ENCODE results near the gene GCFC2. TPM values are rescaled to one million over a fixed set of nuclear protein-coding genes. Genes with fewer than 3 reads are reported as not detected.
A peak's percentile ranks its signal among the peaks of the same experiment; 100 is the strongest.
"Not testable (repeated sequence)": the region's sequence is repeated elsewhere in the genome, so short reads cannot be mapped to it uniquely, and the experiment has no call there.

GCFC2 gene
- 19.8 and 25.0 TPM in 2 replicates for total RNA-seq (2014; rRNA removed; shearing (Covaris generic))
- 16.5 and 19.6 TPM in 2 replicates for polyA plus RNA-seq (2015; cell fraction: cytosol; rRNA removed)
- polyA plus RNA-seq (2015; cell fraction: nucleus; rRNA removed): 23.2 and 28.3 TPM in 2 replicates

DNA sequence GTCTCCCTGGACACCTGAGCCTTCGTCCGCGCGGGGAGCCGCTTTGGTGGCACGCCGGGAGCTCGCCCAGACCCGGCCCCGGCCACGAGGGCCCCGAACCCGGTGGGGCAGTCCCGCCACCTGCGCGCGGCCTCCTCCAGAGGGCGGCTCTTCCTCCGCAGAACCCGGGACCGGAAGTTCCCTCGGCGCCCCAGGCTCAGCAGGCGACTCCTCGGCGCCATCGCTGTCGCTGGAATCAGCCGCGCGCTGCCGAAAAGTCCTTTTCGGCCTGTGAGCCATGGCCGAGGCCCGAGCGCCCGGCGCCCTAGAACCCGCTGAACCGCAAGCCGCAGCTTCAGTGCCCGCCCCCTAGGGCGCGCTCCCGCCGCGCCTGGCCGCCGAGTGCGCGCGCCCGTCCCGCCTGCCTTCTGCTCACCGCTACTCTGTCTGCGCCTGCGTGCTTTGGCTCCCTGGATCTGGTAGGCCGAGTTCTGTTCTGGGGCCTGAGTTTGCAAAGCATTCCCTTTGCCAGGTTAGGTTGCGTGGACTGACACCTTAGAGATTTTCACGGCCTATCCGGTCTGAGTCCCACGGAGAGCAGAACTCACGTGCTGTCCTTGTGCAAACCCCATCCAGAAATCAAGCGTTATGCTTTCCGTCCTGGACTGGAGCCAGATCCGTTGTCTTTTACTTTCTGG is at the start of gene GCFC2:
Gene GCFC2, minus strand, starts transcription at position 339 of the 677 bp plus-strand sequence. Its CDS starts 60 bp downstream, at position 279.
- peak; percentile 92 for DNase-seq (ENCODE audit: low read depth)

DNA sequence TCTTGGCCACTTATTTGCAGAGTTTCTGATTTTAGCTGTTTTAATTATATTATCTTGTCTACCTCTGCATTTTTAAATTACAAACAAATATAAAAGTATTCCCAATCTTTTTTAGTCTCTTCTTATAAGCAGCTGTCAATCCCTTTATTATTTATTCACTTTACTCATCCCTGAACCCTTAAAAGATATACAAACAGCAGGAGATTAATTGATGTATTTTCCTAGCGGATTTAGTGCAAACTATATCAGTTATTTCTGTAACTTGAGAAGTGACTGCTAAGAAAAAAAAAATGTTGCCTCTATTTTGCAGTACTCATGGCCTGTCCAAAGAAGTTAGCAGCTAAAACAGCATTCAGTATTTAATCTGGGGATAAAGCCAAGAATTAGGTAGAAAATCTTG is 42.1 kb upstream of the GCFC2 start:
- no peak for DNase-seq (ENCODE audit: low read depth)

GRCh38 chr2:75751824-75752468 is 41.2 kb upstream of the GCFC2 start:
- DNase-seq (ENCODE audit: low read depth): no peak

- DNase-seq (ENCODE audit: low read depth): no peak
Measured at GRCh38 chr2:75751360-75751759, 40.6 kb upstream of the GCFC2 start.

DNA sequence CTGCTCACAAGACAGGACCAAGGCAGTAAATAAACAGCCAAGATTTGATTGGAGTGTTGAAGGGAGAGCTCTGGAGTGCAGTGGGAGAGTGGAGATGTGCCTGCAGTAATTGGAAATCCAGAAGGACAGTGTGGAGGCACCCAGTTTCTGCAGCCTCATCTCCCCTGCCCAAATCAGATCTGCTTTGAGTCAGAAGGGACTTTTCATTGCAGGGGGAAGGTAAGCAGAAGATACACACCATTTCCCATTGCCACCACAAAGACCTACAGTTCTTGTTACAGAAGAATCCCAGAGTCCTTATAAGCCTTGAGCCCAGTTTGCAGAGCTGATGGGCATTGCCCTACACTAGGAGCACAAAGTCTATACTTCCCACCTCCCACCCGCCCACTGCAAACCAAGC is 27.2 kb upstream of the GCFC2 start:
- DNase-seq (ENCODE audit: low read depth): no peak

DNA sequence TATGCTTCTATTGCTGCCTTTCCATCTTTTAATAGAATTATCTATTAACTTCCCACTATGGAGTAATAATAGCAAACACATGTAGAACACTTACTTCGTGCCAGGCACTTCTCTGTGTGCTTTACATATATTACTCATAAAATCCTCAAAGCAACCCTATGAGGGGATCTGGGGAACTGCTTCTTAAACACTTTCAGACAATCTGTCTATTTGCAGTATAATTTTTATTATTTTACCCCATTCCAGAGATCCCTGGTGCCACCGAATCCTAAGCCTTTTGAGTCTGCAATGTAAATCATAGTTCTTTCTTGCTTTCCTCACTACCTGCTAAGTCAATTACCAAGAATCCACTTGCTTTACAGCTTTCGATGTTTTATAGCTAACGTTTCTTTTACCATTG is 25.6 kb upstream of the GCFC2 start:
- no peak for DNase-seq (ENCODE audit: low read depth)

DNA sequence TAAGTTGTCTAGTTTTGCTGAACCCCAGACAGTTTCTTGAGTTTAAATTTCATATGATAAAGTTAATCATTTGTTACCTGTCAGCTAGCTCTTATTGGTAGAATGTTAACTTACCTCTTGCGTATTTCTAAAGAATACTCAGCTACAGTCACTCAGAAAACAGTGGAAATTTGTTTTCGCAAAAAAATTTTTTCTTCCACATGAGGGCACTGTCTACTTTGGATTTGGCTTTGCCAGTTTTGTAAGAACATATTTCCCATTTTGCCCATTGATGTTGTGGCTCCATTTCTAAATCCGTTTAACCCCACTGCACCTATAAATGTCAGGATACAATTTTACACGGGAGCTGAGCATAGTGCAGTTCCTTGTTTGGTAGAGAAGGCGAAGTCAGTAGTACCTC is 19.1 kb upstream of the GCFC2 start:
- DNase-seq (ENCODE audit: low read depth): no peak

- DNase-seq (ENCODE audit: low read depth): no peak
Measured at GRCh38 chr2:75728614-75729419, 18.1 kb upstream of the GCFC2 start.

DNA sequence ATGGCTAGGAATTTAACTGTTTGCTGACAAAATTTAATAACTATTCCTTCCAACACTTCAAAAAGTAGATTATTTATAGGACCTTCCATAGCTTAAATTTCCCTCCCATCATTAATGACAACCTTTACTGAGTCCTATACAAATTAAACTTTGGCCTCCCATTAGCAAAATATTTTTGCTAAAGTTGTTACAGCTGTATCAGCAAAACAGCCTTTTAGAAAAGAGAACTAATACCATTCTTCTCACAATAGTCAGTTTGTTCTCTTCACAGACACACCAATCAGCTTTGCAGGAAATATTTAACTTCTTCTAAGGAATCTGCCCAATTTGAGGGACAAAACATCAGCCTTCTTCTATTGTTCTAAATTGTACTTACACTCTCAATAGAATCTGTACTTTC is 12.0 kb upstream of the GCFC2 start:
- no peak for DNase-seq (ENCODE audit: low read depth)

DNA sequence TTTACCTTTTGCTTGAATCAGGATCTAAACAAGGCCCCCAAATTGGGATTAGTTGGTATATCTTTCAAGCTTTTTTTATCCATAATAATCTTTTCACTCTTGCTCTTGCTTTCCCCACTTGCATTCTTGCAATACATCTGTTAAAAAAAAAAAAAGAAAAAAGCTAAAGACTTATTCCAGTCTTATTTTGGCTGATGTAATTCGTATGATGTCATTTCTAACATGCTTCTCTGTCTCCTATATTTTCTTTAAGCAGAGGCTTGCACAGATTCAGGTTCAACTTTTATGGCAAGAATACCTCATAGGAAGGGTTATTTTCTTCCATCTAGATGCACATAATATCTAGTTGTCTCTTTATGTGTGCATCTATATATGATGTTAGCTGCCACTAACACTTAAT is 9.8 kb upstream of the GCFC2 start:
- no peak for DNase-seq (ENCODE audit: low read depth)

- no peak for DNase-seq (ENCODE audit: low read depth)
Measured at GRCh38 chr2:75719616-75720015, 8.9 kb upstream of the GCFC2 start.

DNA sequence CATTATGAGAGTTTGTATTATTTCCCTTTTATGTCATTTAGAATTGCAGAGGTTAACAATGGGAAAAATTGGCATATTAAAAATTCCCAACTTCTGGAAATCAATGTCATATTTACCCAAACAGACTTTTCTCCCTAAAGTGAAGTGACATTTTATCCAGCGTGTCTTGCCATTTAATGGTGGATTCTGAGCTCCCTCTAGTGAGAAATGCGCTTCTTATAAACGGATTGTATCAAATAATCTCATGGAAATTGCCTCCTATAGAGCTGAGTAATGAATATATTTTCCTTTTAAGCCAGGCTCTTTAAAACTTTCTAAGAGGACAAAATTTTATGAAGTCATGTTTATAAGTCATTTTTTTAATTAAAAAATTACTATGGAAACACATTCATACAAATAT is 5.7 kb upstream of the GCFC2 start:
- no peak for DNase-seq (ENCODE audit: low read depth)

- DNase-seq (ENCODE audit: low read depth): not testable (repeated sequence)
Measured at GRCh38 chr2:75711590-75711989, 875 bp upstream of the GCFC2 start.

- DNase-seq (ENCODE audit: low read depth): no peak
Measured at GRCh38 chr2:75710220-75710576, 517 bp downstream of the GCFC2 start.

GRCh38 chr2:75709297-75709696 is 1.4 kb downstream of the GCFC2 start:
- DNase-seq (ENCODE audit: low read depth): no peak

DNA sequence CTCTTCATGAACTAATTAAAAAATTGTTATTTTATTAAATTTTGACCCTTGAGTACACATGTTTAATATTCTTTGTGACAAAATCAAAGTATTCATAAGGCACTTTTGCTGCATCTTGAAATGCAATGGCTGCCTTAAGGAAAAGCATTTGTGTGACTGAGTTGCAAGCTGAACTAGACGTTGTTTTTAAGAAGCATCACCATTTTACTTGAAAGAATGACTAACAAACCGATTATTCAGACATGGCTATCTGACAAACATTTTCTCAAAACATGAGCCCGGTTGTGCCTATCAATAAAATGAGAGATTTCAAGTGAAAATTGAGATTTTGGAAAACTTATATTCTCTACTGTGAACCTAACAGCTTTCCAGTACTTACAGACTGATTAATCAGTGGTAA is 2.8 kb downstream of the GCFC2 start:
- DNase-seq (ENCODE audit: low read depth): no peak

GRCh38 chr2:75705921-75706320 is 4.8 kb downstream of the GCFC2 start:
- DNase-seq (ENCODE audit: low read depth): no peak

GRCh38 chr2:75703589-75704287 is 7.0 kb downstream of the GCFC2 start:
- no peak for DNase-seq (ENCODE audit: low read depth)

- DNase-seq (ENCODE audit: low read depth): no peak
Measured at GRCh38 chr2:75702593-75702992, 8.1 kb downstream of the GCFC2 start.

GRCh38 chr2:75698918-75699317 is 11.8 kb downstream of the GCFC2 start:
- peak; percentile 23 for DNase-seq (ENCODE audit: low read depth)

GRCh38 chr2:75688196-75688595 is 22.5 kb downstream of the GCFC2 start:
- no peak for DNase-seq (ENCODE audit: low read depth)

DNA sequence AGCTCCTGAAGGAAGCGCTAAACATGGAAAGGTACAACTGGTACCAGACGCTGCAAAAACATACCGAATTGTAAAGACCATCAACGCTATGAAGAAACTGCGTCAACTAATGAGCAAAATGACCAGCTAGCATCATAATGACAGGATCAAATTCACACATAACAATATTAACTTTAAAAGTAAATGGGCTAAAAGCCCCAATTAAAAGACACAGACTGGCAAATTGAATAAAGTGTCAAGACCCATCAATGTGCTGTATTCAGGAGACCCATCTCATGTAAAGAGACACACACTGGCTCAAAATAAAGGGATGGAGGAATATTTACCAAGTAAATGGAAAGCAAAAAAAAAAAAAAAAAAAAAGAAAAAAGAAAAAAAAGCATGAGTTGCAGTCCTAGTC is 27.3 kb downstream of the GCFC2 start:
- not testable (repeated sequence) for DNase-seq (ENCODE audit: low read depth)
